Hepatocyte (in vitro differentiated cells): ENCODE results near the gene TMCO4. TPM values are rescaled to one million over a fixed set of nuclear protein-coding genes. Genes with fewer than 3 reads are reported as not detected.
"Not testable (repeated sequence)": the region's sequence is repeated elsewhere in the genome, so short reads cannot be mapped to it uniquely, and the experiment has no call there.

Experiments used
- DNase-seq: peaks from one replicate; pipeline ENCODE4 v3.0.0-alpha.2; 2016; ENCODE audit warnings: low spot score
- H2AFZ ChIP-seq: fragments of 200-600 bp; sonication (generic); 2 replicates; pipeline ENCODE4 v1.6.0; 2016; ENCODE audit warnings: antibody characterized with exemption, mild to moderate bottlenecking
- H3K27ac ChIP-seq: fragments of 200-600 bp; sonication (generic); 2 replicates; pipeline ENCODE4 v1.5.1; 2016; ENCODE audit warnings: mild to moderate bottlenecking
- H3K27me3 ChIP-seq: fragments of 200-600 bp; sonication (generic); 2 replicates; pipeline ENCODE4 v1.6.1; 2016
- H3K36me3 ChIP-seq: fragments of 200-600 bp; sonication (generic); replicated peaks from 2 replicates; pipeline ENCODE4 v1.5.1; 2016; ENCODE audit warnings: low read depth; ENCODE audit not compliant: insufficient read depth
- H3K4me1 ChIP-seq: fragments of 200-600 bp; sonication (generic); 2 replicates; pipeline ENCODE4 v1.5.1; 2016; ENCODE audit warnings: mild to moderate bottlenecking, moderate library complexity; ENCODE audit not compliant: insufficient read depth
- H3K4me2 ChIP-seq: fragments of 200-600 bp; sonication (generic); 2 replicates; pipeline ENCODE4 v1.6.0; 2016
- H3K4me3 ChIP-seq: fragments of 200-600 bp; sonication (generic); 2 replicates; pipeline ENCODE4 v1.5.1; 2016; ENCODE audit warnings: mild to moderate bottlenecking
- H3K79me2 ChIP-seq: fragments of 200-600 bp; sonication (generic); 2 replicates; pipeline ENCODE4 v1.6.0; 2017; ENCODE audit warnings: mild to moderate bottlenecking
- H3K9me2 ChIP-seq: fragments of 200-600 bp; sonication (generic); replicated peaks from 2 replicates; pipeline ENCODE4 v1.6.0; 2017; ENCODE audit warnings: mild to moderate bottlenecking; ENCODE audit not compliant: insufficient read depth
- H3K9me3 ChIP-seq: fragments of 200-600 bp; sonication (generic); 2 replicates; pipeline ENCODE4 v1.5.1; 2016; ENCODE audit warnings: low read depth, mild to moderate bottlenecking
- H4K20me1 ChIP-seq: fragments of 200-600 bp; sonication (generic); 2 replicates; pipeline ENCODE4 v1.6.0; 2016; ENCODE audit warnings: mild to moderate bottlenecking; ENCODE audit not compliant: insufficient read depth, poor library complexity, severe bottlenecking
- EZH2 ChIP-seq: fragments of 200-600 bp; sonication (generic); IDR thresholded peaks from 2 replicates; pipeline ENCODE4 v1.6.1; 2016; ENCODE audit warnings: antibody characterized with exemption, mild to moderate bottlenecking, borderline replicate concordance
- EZH2phosphoT487 ChIP-seq: fragments of 200-600 bp; sonication (generic); IDR thresholded peaks from one replicate; pipeline ENCODE4 v1.6.1; 2018; ENCODE audit warnings: antibody characterized with exemption, mild to moderate bottlenecking, low read depth, moderate library complexity; ENCODE audit not compliant: unreplicated experiment, severe bottlenecking
- WGBS: methylation state at CpG from one replicate; pipeline ENCODE4 v1.1.6; 2016; ENCODE audit warnings: low lambda C conversion rate; ENCODE audit errors: missing lambda C conversion rate; 5-methylcytosine and 5-hydroxymethylcytosine counted together
- polyA plus RNA-seq: library from polyadenylated mRNA; unstranded; fragments of >200 nt; fragmentation: Nextera tagmentation; extraction: Ambion mirVana; gene quantifications from 2 replicates; pipeline ENCODE4 v1.2.1, GENCODE V29; 2016
- total RNA-seq: library from RNA; depleted of rRNA; stranded (reverse); fragments of >200 nt; gene quantifications from 2 replicates; pipeline ENCODE4 v1.2.3, GENCODE V29; 2014
- TF ChIP-seq, protein P1 (sequence below): fragments of 200-600 bp; sonication (generic); IDR thresholded peaks from 2 replicates; pipeline ENCODE4 v1.5.1; 2016; ENCODE audit warnings: antibody characterized with exemption, mild to moderate bottlenecking; ENCODE audit not compliant: poor library complexity

Gene TMCO4
- total and polyA plus RNA-seq, 2 experiments from 2014 or later, result 8.7 to 13.0 TPM

DNA sequence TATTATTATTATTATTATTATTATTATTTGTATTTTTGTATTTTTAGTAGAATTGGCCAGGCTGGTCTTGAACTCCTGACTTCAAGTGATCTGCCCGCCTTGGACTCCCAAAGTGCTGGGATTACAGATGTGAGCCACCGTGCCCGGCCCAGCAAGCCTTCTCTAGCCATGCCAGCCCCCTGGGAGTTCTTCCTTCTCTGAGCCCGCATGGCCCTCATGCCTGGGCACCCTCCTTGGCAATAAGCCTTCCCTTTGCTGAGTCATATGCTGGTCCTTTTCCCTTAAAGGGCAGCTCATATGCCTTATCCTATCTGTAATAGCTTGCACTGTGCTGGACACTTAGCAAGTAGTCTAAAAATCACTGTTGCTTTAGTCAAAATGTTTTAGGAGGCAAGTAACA, 164.1 kb downstream of the TMCO4 start:
- Histone ChIP-seq H3K9me3 (no peaks in the 10 kb centered on the region), H3K27ac (no peak overlapping the region), H3K9me2 (no peaks in the 10 kb centered on the region), H2AFZ (no peak overlapping the region), H3K4me2 (no peak overlapping the region), H3K36me3 (no peaks in the 10 kb centered on the region), H3K4me3 (no peak overlapping the region), H3K79me2 (no peaks in the 10 kb centered on the region), H4K20me1 (no peaks in the 10 kb centered on the region), H3K4me1 (peaks cover 7% of the 10 kb centered on the region), H3K27me3 (no peaks in the 10 kb centered on the region)
- DNase-seq, result no peak
- TF ChIP-seq, protein P1, sequence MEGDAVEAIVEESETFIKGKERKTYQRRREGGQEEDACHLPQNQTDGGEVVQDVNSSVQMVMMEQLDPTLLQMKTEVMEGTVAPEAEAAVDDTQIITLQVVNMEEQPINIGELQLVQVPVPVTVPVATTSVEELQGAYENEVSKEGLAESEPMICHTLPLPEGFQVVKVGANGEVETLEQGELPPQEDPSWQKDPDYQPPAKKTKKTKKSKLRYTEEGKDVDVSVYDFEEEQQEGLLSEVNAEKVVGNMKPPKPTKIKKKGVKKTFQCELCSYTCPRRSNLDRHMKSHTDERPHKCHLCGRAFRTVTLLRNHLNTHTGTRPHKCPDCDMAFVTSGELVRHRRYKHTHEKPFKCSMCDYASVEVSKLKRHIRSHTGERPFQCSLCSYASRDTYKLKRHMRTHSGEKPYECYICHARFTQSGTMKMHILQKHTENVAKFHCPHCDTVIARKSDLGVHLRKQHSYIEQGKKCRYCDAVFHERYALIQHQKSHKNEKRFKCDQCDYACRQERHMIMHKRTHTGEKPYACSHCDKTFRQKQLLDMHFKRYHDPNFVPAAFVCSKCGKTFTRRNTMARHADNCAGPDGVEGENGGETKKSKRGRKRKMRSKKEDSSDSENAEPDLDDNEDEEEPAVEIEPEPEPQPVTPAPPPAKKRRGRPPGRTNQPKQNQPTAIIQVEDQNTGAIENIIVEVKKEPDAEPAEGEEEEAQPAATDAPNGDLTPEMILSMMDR, result no peak
- TF ChIP-seq EZH2phosphoT487, result no peak
- TF ChIP-seq EZH2, result no peak
- WGBS, result 100% methylated on average over 4 of the region's 4 CpGs

- not testable (repeated sequence) for DNase-seq, H3K4me1 ChIP-seq, H3K36me3 ChIP-seq, H3K4me2 ChIP-seq, H3K27ac ChIP-seq, H3K4me3 ChIP-seq, H3K79me2 ChIP-seq, H2AFZ ChIP-seq, H4K20me1 ChIP-seq, H3K9me2 ChIP-seq, H3K27me3 ChIP-seq, H3K9me3 ChIP-seq
- 96% methylated on average over 9 of the region's 9 CpGs for WGBS
These were observed 164.7 kb downstream of the TMCO4 start for GRCh38 chr1:19635064-19635463.

GRCh38 chr1:19633106-19633505, 166.6 kb downstream of the TMCO4 start:
- H3K27me3 ChIP-seq, result no peaks in the 10 kb centered on the region
- WGBS, result 88% methylated on average over 2 of the region's 2 CpGs

More at GRCh38 chr1:19633106-19633505, 166.6 kb downstream of the TMCO4 start:
- Histone ChIP-seq H3K27ac (no peak overlapping the region), H3K4me1 (no peaks in the 10 kb centered on the region), H2AFZ (no peak overlapping the region), H3K79me2 (no peaks in the 10 kb centered on the region), H3K36me3 (no peaks in the 10 kb centered on the region), H3K9me3 (no peaks in the 10 kb centered on the region), H3K4me3 (no peak overlapping the region), H4K20me1 (no peaks in the 10 kb centered on the region), H3K4me2 (no peak overlapping the region), H3K9me2 (no peaks in the 10 kb centered on the region)
- no peak for DNase-seq
- TF ChIP-seq, protein P1, result no peak
- no peak for TF ChIP-seq EZH2
- no peak for TF ChIP-seq EZH2phosphoT487

Other genes with a start within 250 kb of the TMCO4 start
- gene NBL1, start 155.6 kb downstream of the TMCO4 start, total RNA-seq, result 16.5 and 22.3 TPM in 2 replicates
- gene NBL1, start 155.6 kb downstream of the TMCO4 start, polyA plus RNA-seq, result 41.3 and 46.9 TPM in 2 replicates
- gene HTR6, start 135.0 kb downstream of the TMCO4 start, total RNA-seq, result not detected in 2 replicates
- gene HTR6, start 135.0 kb downstream of the TMCO4 start, polyA plus RNA-seq, result not detected in 2 replicates
- gene RNF186, start 15.4 kb upstream of the TMCO4 start, total RNA-seq, result 0.93 and 1.4 TPM in 2 replicates
- gene RNF186, start 15.4 kb upstream of the TMCO4 start, polyA plus RNA-seq, result 1.4 and 2.0 TPM in 2 replicates
- gene OTUD3, start 82.5 kb upstream of the TMCO4 start, total RNA-seq, result 9.2 and 9.3 TPM in 2 replicates
- gene OTUD3, start 82.5 kb upstream of the TMCO4 start, polyA plus RNA-seq, result 3.0 and 4.1 TPM in 2 replicates
- not detected in 2 replicates for gene PLA2G2E, start 123.7 kb upstream of the TMCO4 start, total RNA-seq
- gene PLA2G2E, start 123.7 kb upstream of the TMCO4 start, polyA plus RNA-seq, result not detected in 2 replicates
- 170 and 340 TPM in 2 replicates for gene PLA2G2A, start 179.7 kb upstream of the TMCO4 start, total RNA-seq
- gene PLA2G2A, start 179.7 kb upstream of the TMCO4 start, polyA plus RNA-seq, result 1,328 and 1,609 TPM in 2 replicates